GM23338 (cell line): ENCODE measurements around the gene ZACN. TPM values are rescaled to one million over a fixed set of nuclear protein-coding genes. Genes with fewer than 3 reads are reported as not detected.

Source experiments
- ATAC-seq: fragments of 200-7000 bp; cut with Tn5 transposase; 3 replicates; pipeline ENCODE4 v1.9.1; 2020
- DNase-seq: peaks from one replicate; pipeline ENCODE4 v3.0.0-alpha.2; 2015; ENCODE audit warnings: low spot score
- H2AFZ ChIP-seq: fragments of 200-600 bp; sonication (generic); 2 replicates; pipeline ENCODE4 v1.8.0; 2016; ENCODE audit warnings: antibody characterized with exemption, mild to moderate bottlenecking, moderate library complexity
- H3F3A ChIP-seq: fragments of 200-600 bp; sonication (generic); replicated peaks from 2 replicates; pipeline ENCODE4 v1.8.0; 2017; ENCODE audit warnings: antibody characterized with exemption, mixed run types, low read depth
- H3K27ac ChIP-seq: fragments of 200-600 bp; sonication (generic); 2 replicates; pipeline ENCODE4 v1.6.1; 2016; ENCODE audit warnings: low read depth
- H3K27me3 ChIP-seq: fragments of 200-600 bp; sonication (generic); 2 replicates; pipeline ENCODE4 v1.8.0; 2016; ENCODE audit warnings: mild to moderate bottlenecking, mixed run types, moderate library complexity; ENCODE audit not compliant: insufficient read depth
- H3K36me3 ChIP-seq: fragments of 200-600 bp; sonication (generic); 2 replicates; pipeline ENCODE4 v1.8.0; 2016; ENCODE audit warnings: mild to moderate bottlenecking; ENCODE audit not compliant: insufficient read depth
- H3K4me1 ChIP-seq: fragments of 200-600 bp; sonication (generic); 2 replicates; pipeline ENCODE4 v1.8.0; 2016; ENCODE audit warnings: mild to moderate bottlenecking, moderate library complexity; ENCODE audit not compliant: insufficient read depth
- H3K4me2 ChIP-seq: fragments of 200-600 bp; sonication (generic); 2 replicates; pipeline ENCODE4 v1.7.1; 2017; ENCODE audit warnings: mixed run types
- H3K4me3 ChIP-seq: fragments of 200-600 bp; sonication (generic); 2 replicates; pipeline ENCODE4 v1.6.1; 2016; ENCODE audit warnings: mixed run types
- H3K79me2 ChIP-seq: fragments of 200-600 bp; sonication (generic); replicated peaks from 2 replicates; pipeline ENCODE4 v1.8.0; 2017; ENCODE audit warnings: mild to moderate bottlenecking; ENCODE audit not compliant: insufficient read depth
- H3K9me2 ChIP-seq: fragments of 200-600 bp; sonication (generic); 2 replicates; pipeline ENCODE4 v1.8.0; 2017; ENCODE audit not compliant: insufficient read depth
- H4K20me1 ChIP-seq: fragments of 200-600 bp; sonication (generic); replicated peaks from 2 replicates; pipeline ENCODE4 v1.8.0; 2017; ENCODE audit warnings: mild to moderate bottlenecking; ENCODE audit not compliant: insufficient read depth
- H3K27ac Mint-ChIP-seq: 2 replicates; pipeline ENCODE4 v1.8.0; 2020; ENCODE audit warnings: inconsistent platforms, mild to moderate bottlenecking, moderate library complexity, mixed read lengths
- H3K27me3 Mint-ChIP-seq: 3 replicates; pipeline ENCODE4 v1.8.0; 2022; ENCODE audit warnings: low read depth, mild to moderate bottlenecking, moderate library complexity, mixed read lengths, inconsistent platforms; ENCODE audit not compliant: insufficient read depth, poor library complexity
- H3K36me3 Mint-ChIP-seq: 3 replicates; pipeline ENCODE4 v1.8.0; 2021; ENCODE audit warnings: low read depth, mild to moderate bottlenecking, inconsistent platforms, moderate library complexity, mixed read lengths
- H3K4me1 Mint-ChIP-seq: 3 replicates; pipeline ENCODE4 v1.8.0; 2020; ENCODE audit warnings: mild to moderate bottlenecking, inconsistent platforms, mixed read lengths
- H3K4me3 Mint-ChIP-seq: 3 replicates; pipeline ENCODE4 v1.8.0; 2021; ENCODE audit warnings: moderate library complexity, mild to moderate bottlenecking, inconsistent platforms, mixed read lengths
- H3K9me3 Mint-ChIP-seq: 3 replicates; pipeline ENCODE4 v1.8.0; 2020; ENCODE audit warnings: moderate library complexity, mild to moderate bottlenecking, inconsistent platforms, mixed read lengths
- CREB1 ChIP-seq: fragments of 250-450 bp; sonication (Bioruptor Pico); IDR thresholded peaks from 2 replicates; pipeline ENCODE4 v1.5.0; 2020; ENCODE audit warnings: low read depth, mild to moderate bottlenecking, moderate library complexity
- CTCF ChIP-seq, 2 experiments: fragments of 200-600 bp in 1 of 2; sonication (generic) in 1 of 2; conservative IDR thresholded peaks; 2 replicates each; pipeline versions ENCODE4 v1.5.1 to v1.6.1; 2016 to 2017; ENCODE audit warnings: antibody characterized with exemption in 2 of 2, low read depth in 2 of 2, mild to moderate bottlenecking in 2 of 2, moderate library complexity in 1 of 2
- EZH2 ChIP-seq: fragments of 200-600 bp; sonication (generic); IDR thresholded peaks from one replicate; pipeline ENCODE4 v1.8.0; 2017; ENCODE audit warnings: antibody characterized with exemption, mild to moderate bottlenecking, low read depth; ENCODE audit not compliant: unreplicated experiment
- JUNB ChIP-seq: IDR thresholded peaks from one replicate; pipeline ENCODE4 v1.6.1; 2016; ENCODE audit warnings: antibody characterized with exemption; ENCODE audit not compliant: unreplicated experiment
- NANOG ChIP-seq: IDR thresholded peaks from 2 replicates; pipeline ENCODE4 v1.6.1; 2016; ENCODE audit warnings: antibody characterized with exemption, borderline replicate concordance
- POLR2AphosphoS5 ChIP-seq: IDR thresholded peaks from 2 replicates; pipeline ENCODE4 v1.6.1; 2016; ENCODE audit warnings: antibody characterized with exemption, low read depth
- REST ChIP-seq: IDR thresholded peaks from one replicate; pipeline ENCODE4 v1.6.1; 2018; ENCODE audit warnings: antibody characterized with exemption; ENCODE audit not compliant: unreplicated experiment
- STAT1 ChIP-seq: IDR thresholded peaks from one replicate; pipeline ENCODE4 v1.6.1; 2016; ENCODE audit warnings: antibody characterized with exemption; ENCODE audit not compliant: unreplicated experiment
- ZNF114 ChIP-seq: fragments of 250-450 bp; sonication (Bioruptor Pico); IDR thresholded peaks from 2 replicates; pipeline ENCODE4 v1.5.0; 2020; ENCODE audit warnings: mild to moderate bottlenecking, moderate library complexity
- polyA plus RNA-seq: library from polyadenylated mRNA; unstranded; fragments of >200 nt; fragmentation: Nextera tagmentation; extraction: Ambion mirVana; gene quantifications from 2 replicates; pipeline ENCODE4 v1.2.1, GENCODE V29; 2016
- total RNA-seq: library from RNA; depleted of rRNA; stranded (reverse); fragments of >200 nt; shearing (Covaris generic); gene quantifications from 2 replicates; pipeline ENCODE4 v1.2.3, GENCODE V29; 2014

ZACN gene
- total and polyA plus RNA-seq, 2 experiments from 2014 or later, result 0.47 TPM; not detected in 1

GRCh38 chr17:76051561-76051960 lies 27.4 kb upstream of the ZACN start:
- H3K9me2 ChIP-seq, result no peaks in the 10 kb centered on the region
- H3K27ac Mint-ChIP-seq, result no peak overlapping the region
- H3F3A ChIP-seq, result peaks cover 14% of the 10 kb centered on the region; the same call in 1 of the 2 replicates
- no peaks in the 10 kb centered on the region for H3K9me3 Mint-ChIP-seq
- peaks cover 1% of the 10 kb centered on the region for H3K27me3 Mint-ChIP-seq
- peaks cover 14% of the 10 kb centered on the region; the same call in 1 of the 2 replicates for H3K79me2 ChIP-seq
- peaks cover 35% of the 10 kb centered on the region for H3K36me3 ChIP-seq
- H3K27me3 ChIP-seq, result no peaks in the 10 kb centered on the region
- DNase-seq (no peak), ATAC-seq (no peak)
- H4K20me1 ChIP-seq, result peaks cover 15% of the 10 kb centered on the region
- H3K27ac ChIP-seq, result 0 out of 2 replicates have a peak overlapping the region, but pooled peaks have one; percentile 4
- peaks cover 5% of the 10 kb centered on the region; the same call in 2 of the 3 replicates for H3K4me1 Mint-ChIP-seq
- TF ChIP-seq ZNF114 (no peak), JUNB (no peak), STAT1 (no peak), CREB1 (CRISPR knock-in tag) (no peak), REST (no peak), CTCF (conservative IDR thresholded peaks at IDR 0.05; ENCODE audit: low read depth in 2 of 2) (no peak), EZH2 (no peak), NANOG (no peak), POLR2AphosphoS5 (no peak)
- no peak overlapping the region for H3K4me2 ChIP-seq
- no peak overlapping the region for H2AFZ ChIP-seq
- peaks cover 9% of the 10 kb centered on the region; the same call in 1 of the 2 replicates for H3K4me1 ChIP-seq
- peaks cover 62% of the 10 kb centered on the region for H3K36me3 Mint-ChIP-seq
- H3K4me3 Mint-ChIP-seq, result no peak overlapping the region
- no peak overlapping the region for H3K4me3 ChIP-seq
